ENCODE results near the gene KRT17.

GRCh38 chr17:41621916-41622315 lies 2.5 kb downstream of the KRT17 start:
- no peak for TF ChIP-seq CTCF (IDR thresholded peaks at IDR 0.05)
- no peak for TF ChIP-seq EP300 (IDR thresholded peaks at IDR 0.05)
- no peak for TF ChIP-seq POLR2A (IDR thresholded peaks at IDR 0.05)
